ENCODE data around the gene STXBP4.

Gene STXBP4

GRCh38 chr17:55154101-55154500, 185.5 kb downstream of the STXBP4 start:
- H3K4me3 ChIP-seq (ENCODE audit: control insufficient read depth, low read depth, low read length) = no peak overlapping the region
- TF ChIP-seq CTCF (IDR thresholded peaks at IDR 0.05; ENCODE audit: control insufficient read depth, insufficient read depth, low read depth, low read length, missing control alignments) = no peak
- DNase-seq (ENCODE audit: low read depth) = no peak

GRCh38 chr17:55155856-55156560, 187.4 kb downstream of the STXBP4 start:
- TF ChIP-seq CTCF (IDR thresholded peaks at IDR 0.05; ENCODE audit: control insufficient read depth, insufficient read depth, low read depth, low read length, missing control alignments) = no peak
- no peak overlapping the region for H3K4me3 ChIP-seq (ENCODE audit: control insufficient read depth, low read depth, low read length)
- DNase-seq (ENCODE audit: low read depth) = no peak

GRCh38 chr17:55157165-55157564, 188.6 kb downstream of the STXBP4 start:
- H3K4me3 ChIP-seq (ENCODE audit: control insufficient read depth, low read depth, low read length) = no peak overlapping the region
- no peak for DNase-seq (ENCODE audit: low read depth)
- no peak for TF ChIP-seq CTCF (IDR thresholded peaks at IDR 0.05; ENCODE audit: control insufficient read depth, insufficient read depth, low read depth, low read length, missing control alignments)

- TF ChIP-seq CTCF (IDR thresholded peaks at IDR 0.05; ENCODE audit: control insufficient read depth, insufficient read depth, low read depth, low read length, missing control alignments) = no peak
- no peak for DNase-seq (ENCODE audit: low read depth)
- H3K4me3 ChIP-seq (ENCODE audit: control insufficient read depth, low read depth, low read length) = no peak overlapping the region
These were observed 189.9 kb downstream of the STXBP4 start for GRCh38 chr17:55158439-55158838.

GRCh38 chr17:55159251-55159650, 190.7 kb downstream of the STXBP4 start:
- TF ChIP-seq CTCF (IDR thresholded peaks at IDR 0.05; ENCODE audit: control insufficient read depth, insufficient read depth, low read depth, low read length, missing control alignments) = no peak
- H3K4me3 ChIP-seq (ENCODE audit: control insufficient read depth, low read depth, low read length) = no peak overlapping the region
- no peak for DNase-seq (ENCODE audit: low read depth)

- H3K4me3 ChIP-seq (ENCODE audit: control insufficient read depth, low read depth, low read length) = no peak overlapping the region
- DNase-seq (ENCODE audit: low read depth) = no peak
- no peak for TF ChIP-seq CTCF (IDR thresholded peaks at IDR 0.05; ENCODE audit: control insufficient read depth, insufficient read depth, low read depth, low read length, missing control alignments)
These were observed 191.9 kb downstream of the STXBP4 start for GRCh38 chr17:55160501-55160900.

Measured in AG09309 (cell line).